Activated naive CD8-positive, alpha-beta T cell treated with anti-CD3 and anti-CD28 coated beads for 36 hours (primary cell): ENCODE measurements around the gene PBX4. TPM values are rescaled to one million over a fixed set of nuclear protein-coding genes. Genes with fewer than 3 reads are reported as not detected.
A peak's percentile ranks its signal among the peaks of the same experiment; 100 is the strongest.

Experiments
- DNase-seq: peaks from one replicate; pipeline ENCODE4 v3.0.0; 2021
- H3K27ac Mint-ChIP-seq: one replicate; pipeline ENCODE4 v1.8.0; 2022; ENCODE audit warnings: mild to moderate bottlenecking, moderate library complexity, mixed read lengths
- H3K27me3 Mint-ChIP-seq: one replicate; pipeline ENCODE4 v1.8.0; 2022; ENCODE audit warnings: mild to moderate bottlenecking, mixed read lengths
- H3K36me3 Mint-ChIP-seq: one replicate; pipeline ENCODE4 v1.8.0; 2021; ENCODE audit warnings: mild to moderate bottlenecking, mixed read lengths
- H3K4me1 Mint-ChIP-seq: one replicate; pipeline ENCODE4 v1.8.0; 2021; ENCODE audit warnings: mixed read lengths
- H3K4me3 Mint-ChIP-seq: one replicate; pipeline ENCODE4 v1.8.0; 2022; ENCODE audit warnings: mild to moderate bottlenecking, moderate library complexity, mixed read lengths
- H3K9me3 Mint-ChIP-seq: one replicate; pipeline ENCODE4 v1.8.0; 2022; ENCODE audit warnings: mixed read lengths
- total RNA-seq, 2 experiments: library from RNA; stranded (reverse); gene quantifications; one replicate each; pipeline ENCODE4 v1.2.3, GENCODE V29; 2021

PBX4 gene
- total RNA-seq, 2 experiments from 2014 or later, result 8.2 to 9.6 TPM

- no peaks in the 10 kb centered on the region for H3K27me3 Mint-ChIP-seq
- DNase-seq, result no peak
- H3K9me3 Mint-ChIP-seq, result no peaks in the 10 kb centered on the region
- H3K36me3 Mint-ChIP-seq, result peaks cover 4% of the 10 kb centered on the region
- no peak overlapping the region for H3K27ac Mint-ChIP-seq
- no peak overlapping the region for H3K4me3 Mint-ChIP-seq
- H3K4me1 Mint-ChIP-seq, result peaks cover 9% of the 10 kb centered on the region
Observed at GRCh38 chr19:19530423-19530804, 88.1 kb downstream of the PBX4 start.

- no peak overlapping the region for H3K27ac Mint-ChIP-seq
Observed at GRCh38 chr19:19529783-19530422, 88.6 kb downstream of the PBX4 start.

GRCh38 chr19:19528721-19529490 lies 89.6 kb downstream of the PBX4 start, which contains the start of gene YJEFN3:
TSS of gene YJEFN3 (plus strand) at chr19:19528911. CDS start at chr19:19528933, 22 bp downstream.
- Mint-ChIP-seq H3K4me1 (peaks cover 14% of the 10 kb centered on the region), H3K27me3 (no peaks in the 10 kb centered on the region)
- DNase-seq, result no peak

More at GRCh38 chr19:19529783-19530422, 88.6 kb downstream of the PBX4 start:
- Mint-ChIP-seq H3K4me1 (peaks cover 12% of the 10 kb centered on the region), H3K4me3 (no peak overlapping the region), H3K36me3 (peaks cover 4% of the 10 kb centered on the region), H3K9me3 (no peaks in the 10 kb centered on the region), H3K27me3 (no peaks in the 10 kb centered on the region)
- no peak for DNase-seq

DNA sequence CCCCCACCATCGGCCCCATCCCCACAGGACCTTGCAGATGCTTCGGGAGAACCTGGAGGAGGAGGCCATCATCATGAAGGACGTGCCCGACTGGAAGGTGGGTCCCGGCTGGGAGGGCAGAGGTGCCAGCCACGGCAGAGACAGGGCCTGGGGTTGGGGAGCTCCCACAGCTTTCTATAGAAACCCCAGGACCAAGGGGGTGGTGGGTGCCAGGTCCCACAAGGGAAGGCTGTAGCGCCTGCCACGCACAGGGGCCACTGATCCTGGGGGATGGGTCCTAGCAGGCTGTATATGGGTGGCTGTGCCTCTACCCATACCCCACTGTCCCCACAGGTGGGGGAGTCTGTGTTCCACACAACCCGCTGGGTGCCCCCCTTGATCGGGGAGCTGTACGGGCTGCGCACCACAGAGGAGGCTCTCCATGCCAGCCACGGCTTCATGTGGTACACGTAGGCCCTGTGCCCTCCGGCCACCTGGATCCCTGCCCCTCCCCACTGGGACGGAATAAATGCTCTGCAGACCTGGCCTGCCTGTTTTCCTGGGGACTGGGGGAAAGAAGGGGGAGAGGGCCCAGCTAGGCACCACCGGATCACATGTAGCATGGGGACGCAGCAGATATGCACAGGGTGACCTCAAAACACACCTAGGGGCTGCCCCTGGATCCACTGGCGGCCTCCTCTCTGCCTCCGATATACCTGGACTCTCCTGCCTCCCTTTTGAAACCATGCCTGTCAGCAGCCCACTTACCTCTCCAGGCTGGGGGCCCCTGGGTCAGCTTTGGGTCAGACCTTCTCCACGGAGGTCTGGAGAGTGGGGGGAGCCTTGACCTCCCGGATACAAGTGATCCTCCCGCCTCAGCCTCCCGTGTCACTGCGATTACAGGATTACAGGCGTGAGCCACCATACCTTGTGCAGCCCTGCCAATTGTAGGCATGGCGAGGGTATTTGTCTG lies 90.5 kb downstream of the PBX4 start:
- Mint-ChIP-seq H3K9me3 (no peaks in the 10 kb centered on the region), H3K27ac (no peak overlapping the region), H3K27me3 (no peaks in the 10 kb centered on the region), H3K4me1 (peaks cover 16% of the 10 kb centered on the region), H3K4me3 (no peak overlapping the region), H3K36me3 (peaks cover 7% of the 10 kb centered on the region)
- no peak for DNase-seq

More at GRCh38 chr19:19528721-19529490, 89.6 kb downstream of the PBX4 start, which contains the start of gene YJEFN3:
- no peaks in the 10 kb centered on the region for H3K9me3 Mint-ChIP-seq
- peaks cover 4% of the 10 kb centered on the region for H3K36me3 Mint-ChIP-seq
- no peak within 1 kb of the TSS for H3K27ac Mint-ChIP-seq
- H3K4me3 Mint-ChIP-seq, result no peak within 1 kb of the TSS

DNA sequence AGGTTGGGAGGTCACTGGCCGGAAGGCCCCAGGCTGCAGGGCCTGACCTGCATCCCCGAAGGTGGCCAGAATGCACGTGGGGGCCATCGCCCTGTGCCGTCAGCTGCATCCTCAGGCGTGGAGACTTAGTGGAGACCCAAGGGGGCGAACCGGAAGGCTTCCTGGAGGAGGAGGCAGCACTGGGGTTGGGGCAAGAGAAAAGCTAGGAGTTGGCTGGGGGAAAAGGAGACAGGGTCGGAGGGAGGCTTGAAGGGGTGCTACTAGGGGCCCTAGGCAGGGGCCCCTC lies 91.2 kb downstream of the PBX4 start:
- DNase-seq, result no peak
- no peak overlapping the region for H3K4me3 Mint-ChIP-seq
- peaks cover 19% of the 10 kb centered on the region for H3K4me1 Mint-ChIP-seq
- H3K9me3 Mint-ChIP-seq, result no peaks in the 10 kb centered on the region
- H3K36me3 Mint-ChIP-seq, result peaks cover 10% of the 10 kb centered on the region
- no peaks in the 10 kb centered on the region for H3K27me3 Mint-ChIP-seq
- no peak overlapping the region for H3K27ac Mint-ChIP-seq

DNA sequence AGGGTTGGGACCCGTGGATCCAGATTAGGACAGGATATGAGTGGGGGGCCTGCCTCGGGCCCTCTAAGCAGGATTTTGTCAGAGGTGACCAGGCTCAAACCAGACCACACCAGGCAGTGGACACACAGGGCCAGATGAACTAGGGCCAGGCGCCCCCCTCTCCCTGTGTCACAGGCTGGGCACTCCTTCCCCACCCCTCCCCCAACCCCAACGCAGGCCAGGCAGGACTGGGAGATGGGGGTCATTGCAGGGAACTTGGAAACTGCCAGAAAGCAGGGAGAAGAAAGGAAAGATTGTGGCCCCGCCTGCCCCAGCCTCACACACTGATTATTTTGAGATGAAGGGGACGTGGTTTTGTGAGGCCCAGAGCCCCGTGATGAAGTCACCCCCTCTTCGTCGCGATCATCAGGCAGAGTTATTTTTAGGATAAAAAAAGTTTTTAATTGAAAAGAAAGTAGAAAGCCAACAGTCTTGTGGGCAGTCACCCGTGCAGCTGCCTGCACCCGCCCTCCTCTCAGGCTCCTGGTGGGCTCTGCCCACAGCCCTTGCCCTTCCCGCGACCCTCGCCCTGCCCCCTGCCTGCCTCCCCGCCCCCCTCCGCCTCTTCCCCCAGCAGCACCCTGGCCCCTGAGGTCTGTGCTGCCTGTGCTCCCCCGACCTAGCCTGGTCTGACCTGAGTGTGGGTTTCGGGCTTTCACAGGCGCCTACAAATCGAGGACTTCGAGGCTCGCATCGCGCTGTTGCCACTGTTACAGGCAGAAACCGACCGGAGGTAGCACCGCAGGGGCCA lies 91.7 kb downstream of the PBX4 start:
- H3K27me3 Mint-ChIP-seq, result no peaks in the 10 kb centered on the region
- no peaks in the 10 kb centered on the region for H3K9me3 Mint-ChIP-seq
- peaks cover 7% of the 10 kb centered on the region for H3K36me3 Mint-ChIP-seq
- no peak for DNase-seq
- peaks cover 17% of the 10 kb centered on the region for H3K4me1 Mint-ChIP-seq
- H3K4me3 Mint-ChIP-seq, result no peak overlapping the region
- H3K27ac Mint-ChIP-seq, result no peak overlapping the region

DNA sequence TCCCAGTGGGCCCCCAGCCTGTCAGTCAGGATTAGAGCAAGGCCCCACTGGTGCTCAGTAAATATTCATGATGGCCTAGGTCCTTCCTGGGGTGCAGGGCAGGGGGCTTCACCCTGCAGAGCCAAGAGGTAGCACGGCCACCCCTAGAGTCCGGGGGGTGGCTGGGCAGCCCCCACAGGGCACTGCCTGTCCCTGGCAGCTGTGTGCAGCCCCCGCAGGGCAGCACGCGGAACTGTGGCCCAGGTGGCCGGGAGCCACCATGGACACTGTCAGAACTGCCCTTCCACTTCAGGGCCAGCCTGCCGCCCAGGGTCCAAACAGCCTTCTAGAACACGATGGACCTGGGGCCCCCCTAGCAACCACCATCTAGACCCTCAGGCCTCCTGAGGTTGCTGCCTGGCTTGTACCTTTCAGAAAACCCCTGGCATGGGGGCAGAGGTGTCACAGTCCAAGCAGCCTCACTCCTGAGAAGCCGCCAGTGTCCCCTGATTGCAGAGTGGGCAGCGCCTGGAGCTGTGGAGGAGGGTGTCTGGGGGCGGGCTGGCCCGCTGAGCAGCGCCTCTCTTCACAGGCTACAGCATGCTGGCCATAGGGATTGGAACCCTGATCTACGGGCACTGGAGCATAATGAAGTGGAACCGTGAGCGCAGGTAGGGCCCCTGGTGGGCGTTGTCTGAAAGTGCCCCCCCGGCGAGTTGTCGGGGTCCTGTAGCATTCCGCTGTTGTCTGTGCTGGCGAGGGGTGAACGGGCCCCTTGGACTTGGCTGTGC lies 92.7 kb downstream of the PBX4 start:
- H3K9me3 Mint-ChIP-seq, result no peaks in the 10 kb centered on the region
- peaks cover 21% of the 10 kb centered on the region for H3K4me1 Mint-ChIP-seq
- H3K27me3 Mint-ChIP-seq, result no peaks in the 10 kb centered on the region
- H3K36me3 Mint-ChIP-seq, result peaks cover 7% of the 10 kb centered on the region
- no peak overlapping the region for H3K27ac Mint-ChIP-seq
- no peak for DNase-seq
- H3K4me3 Mint-ChIP-seq, result no peak overlapping the region

GRCh38 chr19:19524053-19524452 lies 94.4 kb downstream of the PBX4 start:
- H3K27ac Mint-ChIP-seq, result no peak overlapping the region
- H3K36me3 Mint-ChIP-seq, result peaks cover 22% of the 10 kb centered on the region
- no peaks in the 10 kb centered on the region for H3K9me3 Mint-ChIP-seq
- no peak for DNase-seq
- no peaks in the 10 kb centered on the region for H3K27me3 Mint-ChIP-seq
- peaks cover 27% of the 10 kb centered on the region for H3K4me1 Mint-ChIP-seq
- H3K4me3 Mint-ChIP-seq, result no peak overlapping the region

DNA sequence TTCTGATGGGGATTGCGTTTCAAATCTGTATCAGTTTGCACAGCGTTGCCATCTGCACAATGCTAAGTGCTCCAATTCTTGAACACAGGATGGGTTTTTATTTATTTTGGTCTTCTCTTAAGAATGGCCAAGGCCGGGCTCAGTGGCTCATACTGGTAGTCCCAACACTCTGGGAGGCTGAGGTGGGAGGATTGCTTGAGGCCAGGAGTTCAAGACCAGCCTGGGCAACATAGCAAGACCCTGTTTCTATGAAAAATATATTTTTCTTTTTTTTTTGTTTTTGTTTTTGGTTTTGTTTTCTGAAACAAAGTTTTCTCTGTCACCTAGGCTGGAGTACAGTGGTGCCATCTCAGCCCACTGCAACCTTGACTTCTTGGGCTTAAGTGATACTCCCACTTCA lies 95.3 kb downstream of the PBX4 start:
- Mint-ChIP-seq H3K4me1 (peaks cover 27% of the 10 kb centered on the region), H3K27me3 (no peaks in the 10 kb centered on the region), H3K4me3 (no peak overlapping the region), H3K9me3 (no peaks in the 10 kb centered on the region), H3K36me3 (peaks cover 22% of the 10 kb centered on the region), H3K27ac (peak overlapping the region; percentile 38)
- DNase-seq, result no peak

GRCh38 chr19:19520989-19521388 lies 97.5 kb downstream of the PBX4 start:
- no peak overlapping the region for H3K27ac Mint-ChIP-seq
- no peaks in the 10 kb centered on the region for H3K27me3 Mint-ChIP-seq
- no peak for DNase-seq
- no peak overlapping the region for H3K4me3 Mint-ChIP-seq
- H3K36me3 Mint-ChIP-seq, result peaks cover 29% of the 10 kb centered on the region
- no peaks in the 10 kb centered on the region for H3K9me3 Mint-ChIP-seq
- H3K4me1 Mint-ChIP-seq, result peaks cover 37% of the 10 kb centered on the region

- Mint-ChIP-seq H3K4me1 (peaks cover 26% of the 10 kb centered on the region), H3K27ac (peak overlapping the region; percentile 66), H3K27me3 (no peaks in the 10 kb centered on the region)
Observed at GRCh38 chr19:19517235-19517619, 101.3 kb downstream of the PBX4 start.

DNA sequence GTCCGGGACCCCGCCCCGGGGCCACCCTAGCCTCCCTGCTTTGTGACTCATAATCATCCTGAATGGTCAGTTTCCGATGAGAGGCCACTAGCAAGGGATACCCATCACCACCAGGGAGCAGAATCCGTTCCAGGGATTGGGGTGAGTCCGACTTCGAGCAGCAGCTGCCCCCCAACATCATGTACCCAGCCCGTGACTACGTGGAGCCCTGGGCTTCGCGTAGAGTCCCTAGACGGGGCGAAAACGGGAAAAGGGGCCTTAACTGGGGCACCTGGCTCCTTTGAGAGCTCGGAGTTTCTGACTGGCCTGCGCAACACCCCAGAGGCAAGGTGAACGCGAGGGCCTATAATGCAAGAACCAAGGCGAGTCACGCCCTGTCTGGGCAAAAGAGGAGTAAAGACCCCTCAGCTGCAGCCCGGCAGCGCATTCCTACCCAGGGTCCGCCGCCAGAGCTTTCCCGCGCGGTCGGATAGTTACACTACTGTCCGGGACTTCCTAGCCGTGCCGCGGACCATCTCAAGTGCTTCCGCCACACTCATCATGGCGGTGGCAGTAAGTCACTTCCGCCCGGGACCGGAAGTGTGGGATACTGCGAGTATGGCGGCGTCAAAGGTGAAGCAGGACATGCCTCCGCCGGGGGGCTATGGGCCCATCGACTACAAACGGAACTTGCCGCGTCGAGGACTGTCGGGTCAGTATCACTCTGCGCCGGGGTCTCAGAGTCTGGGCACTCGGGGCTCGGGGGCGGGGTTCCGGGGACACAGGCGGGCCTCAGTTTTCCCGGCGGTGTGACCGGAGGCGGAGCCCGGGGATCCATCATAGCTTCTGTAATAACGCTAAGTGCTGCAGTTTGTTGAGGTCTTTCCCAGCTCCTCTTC lies 102.6 kb downstream of the PBX4 start, which contains the start of gene NDUFA13:
NDUFA13 (plus strand) TSS at position 584 of the 878 bp plus-strand sequence; CDS start at position 598, 14 bp downstream.
- H3K27ac Mint-ChIP-seq, result peak within 1 kb of the TSS; percentile 90
- DNase-seq, result peak; percentile 93
- H3K4me1 Mint-ChIP-seq, result peaks cover 20% of the 10 kb centered on the region
- peaks cover 33% of the 10 kb centered on the region for H3K36me3 Mint-ChIP-seq
- H3K9me3 Mint-ChIP-seq, result no peaks in the 10 kb centered on the region
- H3K27me3 Mint-ChIP-seq, result no peaks in the 10 kb centered on the region
- H3K4me3 Mint-ChIP-seq, result peak within 1 kb of the TSS; percentile 92

More at GRCh38 chr19:19517235-19517619, 101.3 kb downstream of the PBX4 start:
- no peak for DNase-seq
- H3K4me3 Mint-ChIP-seq, result peak overlapping the region; percentile 92
- no peaks in the 10 kb centered on the region for H3K9me3 Mint-ChIP-seq
- peaks cover 33% of the 10 kb centered on the region for H3K36me3 Mint-ChIP-seq
